Measurements from ENCODE around the gene STRADA.

DNA sequence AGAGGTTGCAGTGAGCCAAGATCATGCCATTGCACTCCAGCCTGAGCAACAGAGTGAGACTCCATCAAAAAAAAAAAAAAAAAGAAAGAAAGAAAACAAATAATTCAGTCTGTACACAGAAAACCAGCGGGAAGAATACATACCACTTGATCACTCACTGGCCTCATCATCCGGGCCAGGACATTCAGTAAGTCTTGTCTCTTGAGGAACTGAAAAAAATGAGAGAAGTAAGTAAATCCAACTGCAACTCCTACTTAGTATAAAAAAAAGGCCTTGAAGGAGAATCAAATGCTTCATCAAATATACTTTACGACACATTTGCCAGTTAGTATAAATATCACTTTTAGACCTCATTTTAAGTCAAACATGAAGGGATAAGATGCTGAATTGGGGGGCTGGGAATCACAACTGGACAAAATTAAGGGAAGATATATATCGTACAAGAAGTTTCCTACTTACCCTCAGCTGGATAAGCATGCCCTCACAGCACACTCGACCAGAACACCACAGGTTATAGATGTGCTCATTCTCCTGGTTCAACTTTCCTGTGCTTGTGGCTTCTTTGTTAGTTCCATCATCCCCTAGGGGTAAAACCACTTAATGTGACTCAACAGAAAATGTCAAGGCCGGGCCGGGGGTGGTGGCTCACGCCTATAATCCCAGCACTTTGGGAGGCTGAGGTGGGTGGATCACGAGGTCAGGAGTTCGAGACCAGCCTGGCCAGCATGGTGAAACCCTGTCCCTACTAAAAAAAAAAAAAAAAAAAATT, 19.4 kb upstream of the STRADA start:
- no peak for TF ChIP-seq EZH2 (IDR thresholded peaks at IDR 0.05; ENCODE audit: low read length, missing control alignments)
- TF ChIP-seq, protein P1, sequence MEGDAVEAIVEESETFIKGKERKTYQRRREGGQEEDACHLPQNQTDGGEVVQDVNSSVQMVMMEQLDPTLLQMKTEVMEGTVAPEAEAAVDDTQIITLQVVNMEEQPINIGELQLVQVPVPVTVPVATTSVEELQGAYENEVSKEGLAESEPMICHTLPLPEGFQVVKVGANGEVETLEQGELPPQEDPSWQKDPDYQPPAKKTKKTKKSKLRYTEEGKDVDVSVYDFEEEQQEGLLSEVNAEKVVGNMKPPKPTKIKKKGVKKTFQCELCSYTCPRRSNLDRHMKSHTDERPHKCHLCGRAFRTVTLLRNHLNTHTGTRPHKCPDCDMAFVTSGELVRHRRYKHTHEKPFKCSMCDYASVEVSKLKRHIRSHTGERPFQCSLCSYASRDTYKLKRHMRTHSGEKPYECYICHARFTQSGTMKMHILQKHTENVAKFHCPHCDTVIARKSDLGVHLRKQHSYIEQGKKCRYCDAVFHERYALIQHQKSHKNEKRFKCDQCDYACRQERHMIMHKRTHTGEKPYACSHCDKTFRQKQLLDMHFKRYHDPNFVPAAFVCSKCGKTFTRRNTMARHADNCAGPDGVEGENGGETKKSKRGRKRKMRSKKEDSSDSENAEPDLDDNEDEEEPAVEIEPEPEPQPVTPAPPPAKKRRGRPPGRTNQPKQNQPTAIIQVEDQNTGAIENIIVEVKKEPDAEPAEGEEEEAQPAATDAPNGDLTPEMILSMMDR (conservative IDR thresholded peaks at IDR 0.05 in 1 of 2, IDR thresholded peaks at IDR 0.05 in 1 of 2; ENCODE audit: low read depth in 1 of 2, low read length in 2 of 2) = no peak

Measured in fibroblast of lung (primary cell).